NCI-H748 treated with DMSO at 0.1 percent for 48 hours (cell line): ENCODE results near the gene MIOX.
A peak's percentile ranks its signal among the peaks of the same experiment; 100 is the strongest.
"Not testable (repeated sequence)": the region's sequence is repeated elsewhere in the genome, so short reads cannot be mapped to it uniquely, and the experiment has no call there.

Experiments
- DNase-seq: peaks from one replicate; lab custom pipeline; 2025; lab: John Stamatoyannopoulos, UW

The MIOX gene

DNA sequence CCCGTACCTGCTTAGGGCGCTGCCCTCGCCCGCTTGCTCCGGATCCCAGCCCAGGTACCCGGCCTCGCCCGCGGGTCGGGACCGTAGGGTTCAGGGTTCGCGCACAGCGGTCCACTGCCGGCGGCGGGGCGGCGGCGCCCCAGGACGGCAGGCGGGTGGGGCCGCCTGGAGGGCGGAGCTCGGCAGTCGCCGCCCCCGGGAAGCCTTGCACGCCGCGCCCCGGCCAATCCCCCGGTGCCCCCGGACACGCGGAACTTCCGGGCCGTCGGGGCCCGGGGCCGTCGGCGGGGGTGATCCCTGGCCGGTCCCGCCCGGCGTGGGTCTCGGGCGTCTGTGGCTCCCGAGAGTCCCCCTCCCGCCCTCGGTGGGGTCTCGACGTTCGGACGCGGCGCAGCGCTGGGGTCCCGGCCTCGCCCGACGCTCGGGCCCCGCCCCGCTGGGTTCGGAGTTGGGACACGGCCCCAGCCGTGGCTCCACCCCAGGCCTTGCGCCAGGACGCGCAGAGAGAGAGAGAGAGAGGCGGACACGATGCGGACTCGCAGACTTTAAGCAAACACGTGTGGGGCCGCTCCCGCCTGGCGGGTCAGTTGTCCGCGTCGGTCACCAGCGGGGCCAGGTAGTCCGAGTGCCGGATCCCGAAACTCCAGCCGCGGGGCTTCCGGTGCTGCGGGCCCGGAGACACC is 43.4 kb downstream of the MIOX start, which contains the start of gene TYMP:
Gene TYMP, minus strand, starts transcription at position 116 of the 683 bp plus-strand sequence. CDS start 303 bp downstream, outside the sequence.
- no peak for DNase-seq

DNA sequence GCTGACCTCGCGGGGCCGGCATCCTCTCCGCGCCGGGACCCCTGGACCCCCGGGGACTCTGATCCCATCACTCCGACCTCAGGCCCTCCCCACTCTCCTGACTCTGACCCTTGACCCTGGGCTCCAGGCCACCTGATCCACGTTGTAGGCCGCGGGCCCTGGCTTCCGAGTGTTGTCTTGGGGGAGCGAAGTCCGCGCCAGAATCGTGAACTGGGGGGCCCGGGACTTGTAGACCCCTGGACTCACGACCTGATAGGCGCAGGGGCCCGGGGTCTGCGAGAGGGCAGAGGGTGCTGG is 43.9 kb downstream of the MIOX start:
- no peak for DNase-seq

DNA sequence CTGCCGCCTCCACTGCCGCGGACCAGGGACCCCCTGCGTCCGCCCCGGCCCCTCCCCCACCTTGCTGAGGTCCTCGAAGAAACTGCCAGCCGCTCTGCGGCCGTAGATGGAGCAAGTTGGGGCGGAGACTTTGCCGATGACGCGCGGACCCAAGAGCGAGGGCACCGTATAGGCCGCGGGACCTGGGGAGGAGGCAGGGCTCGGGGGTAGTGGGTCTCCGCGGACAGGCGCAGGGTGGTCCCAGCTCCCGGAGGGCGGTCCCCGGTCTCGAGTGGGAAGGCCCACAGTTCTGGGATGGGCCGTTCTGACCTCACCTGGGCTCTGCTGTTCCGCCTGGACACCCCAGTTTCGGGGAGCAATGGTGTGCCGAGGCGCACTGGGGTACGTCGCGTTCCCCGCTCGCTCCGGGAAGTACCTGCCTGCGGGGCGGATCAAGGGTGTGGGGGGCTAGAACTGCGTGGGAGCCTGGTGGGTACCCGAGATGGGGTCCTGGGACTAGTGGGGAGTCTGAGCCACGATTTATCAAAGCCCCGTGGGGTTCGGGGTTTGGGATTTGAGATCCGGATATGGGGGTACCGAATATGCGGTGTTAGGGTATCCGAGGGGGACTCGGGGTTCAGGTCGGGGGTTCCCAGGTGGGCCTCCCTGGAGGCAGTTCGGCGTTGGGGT is 44.4 kb downstream of the MIOX start:
- DNase-seq: peak; percentile 59

DNA sequence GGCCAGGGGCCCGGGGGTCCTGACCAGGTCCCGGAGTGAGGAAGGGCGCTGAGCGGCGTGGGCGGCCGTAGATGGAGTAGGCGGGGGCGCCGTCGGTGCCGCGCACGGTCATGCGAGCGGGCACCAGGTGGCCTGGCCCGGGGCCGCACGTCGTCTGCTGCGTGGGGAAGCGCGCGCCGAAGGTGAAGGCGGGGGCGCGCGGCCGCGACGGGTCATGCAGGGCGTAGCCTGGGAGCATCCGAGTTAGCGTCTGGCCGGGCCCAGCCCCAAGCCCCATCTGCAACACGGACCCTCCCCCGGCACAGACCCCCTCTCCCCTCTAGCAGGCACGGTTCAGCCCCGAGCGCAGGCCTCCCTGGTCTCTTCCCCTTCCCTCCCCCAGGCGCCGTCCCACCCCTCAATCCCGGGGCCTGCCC is 44.9 kb downstream of the MIOX start:
- no peak for DNase-seq

DNA sequence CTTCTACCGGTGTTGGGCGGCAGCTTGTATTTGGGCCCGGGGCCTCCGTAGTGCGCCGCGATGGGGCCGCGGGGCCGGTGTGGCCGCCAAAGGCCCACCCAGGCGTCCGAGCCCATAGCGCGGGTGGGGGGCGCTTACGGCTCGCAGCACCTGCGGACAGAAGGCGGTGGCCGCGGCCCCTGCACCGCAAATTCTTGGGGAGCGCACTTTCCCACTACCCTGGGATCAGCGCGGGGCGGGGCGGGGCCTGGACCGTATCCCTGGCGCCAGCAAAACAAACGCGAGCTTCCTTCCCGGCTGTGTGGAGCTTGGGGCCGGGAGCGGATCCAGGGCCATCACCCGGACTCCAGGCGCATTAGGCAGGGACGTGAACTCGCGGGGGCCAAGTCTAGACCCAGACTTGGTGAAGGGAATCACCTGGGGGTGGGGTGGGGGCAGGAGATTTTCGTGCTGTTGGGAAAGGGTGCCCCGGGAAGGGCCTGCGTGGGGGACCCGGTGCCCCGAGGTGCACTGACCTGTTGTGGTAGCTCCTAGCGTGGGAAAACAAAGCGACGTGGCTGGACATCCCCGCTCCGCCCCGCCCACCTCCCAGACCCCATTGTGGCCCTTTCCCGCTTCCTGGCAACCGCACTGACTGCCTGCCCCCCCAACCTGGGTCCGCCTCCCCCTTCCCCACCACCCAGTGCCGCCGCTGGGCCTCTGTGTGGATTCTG is 45.5 kb downstream of the MIOX start:
- DNase-seq: no peak

DNA sequence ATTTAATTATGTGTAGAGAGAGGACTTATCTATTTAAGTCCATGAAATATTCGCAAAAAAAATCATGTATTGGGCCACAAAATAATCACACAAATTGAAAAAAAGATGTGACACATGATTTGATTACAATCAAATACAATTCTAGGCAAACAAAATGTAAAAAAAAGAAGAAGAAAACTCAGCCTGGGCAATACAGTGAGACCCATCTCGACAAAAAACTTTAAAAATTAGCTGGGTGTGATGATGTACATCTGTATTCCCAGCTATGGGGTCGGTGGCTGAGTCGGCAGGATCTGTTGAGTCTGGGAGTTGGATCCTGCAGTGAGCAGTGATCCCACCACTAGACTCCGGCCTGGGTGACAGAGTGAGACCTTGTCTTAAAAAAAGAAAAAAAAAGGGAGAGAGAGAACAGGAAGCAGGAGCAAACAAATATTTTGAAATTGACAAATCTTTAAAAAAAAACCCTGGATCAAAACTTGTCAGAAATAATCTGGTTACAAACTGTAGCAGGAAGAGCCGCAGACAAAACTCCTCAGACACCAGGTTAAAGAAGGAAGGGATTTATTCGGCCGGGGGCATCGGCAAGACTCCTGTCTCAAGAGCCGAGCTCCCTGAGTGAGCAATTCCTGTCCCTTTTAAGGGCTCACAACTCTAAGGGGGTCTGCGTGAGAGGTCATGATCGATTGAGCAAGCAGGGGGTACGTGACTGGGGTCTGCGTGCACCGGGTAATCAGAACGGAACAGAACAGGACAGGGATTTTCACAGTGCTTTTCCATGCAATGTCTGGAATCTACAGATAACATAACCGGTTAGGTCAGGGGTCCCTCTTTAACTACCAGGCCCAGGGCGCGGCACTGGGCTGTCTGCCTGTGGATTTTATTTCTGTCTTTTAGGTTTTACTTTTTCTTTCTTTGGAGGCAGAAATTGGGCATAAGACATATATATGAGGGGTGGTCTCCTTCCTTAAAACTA is 46.5 kb downstream of the MIOX start:
- no peak for DNase-seq

DNA sequence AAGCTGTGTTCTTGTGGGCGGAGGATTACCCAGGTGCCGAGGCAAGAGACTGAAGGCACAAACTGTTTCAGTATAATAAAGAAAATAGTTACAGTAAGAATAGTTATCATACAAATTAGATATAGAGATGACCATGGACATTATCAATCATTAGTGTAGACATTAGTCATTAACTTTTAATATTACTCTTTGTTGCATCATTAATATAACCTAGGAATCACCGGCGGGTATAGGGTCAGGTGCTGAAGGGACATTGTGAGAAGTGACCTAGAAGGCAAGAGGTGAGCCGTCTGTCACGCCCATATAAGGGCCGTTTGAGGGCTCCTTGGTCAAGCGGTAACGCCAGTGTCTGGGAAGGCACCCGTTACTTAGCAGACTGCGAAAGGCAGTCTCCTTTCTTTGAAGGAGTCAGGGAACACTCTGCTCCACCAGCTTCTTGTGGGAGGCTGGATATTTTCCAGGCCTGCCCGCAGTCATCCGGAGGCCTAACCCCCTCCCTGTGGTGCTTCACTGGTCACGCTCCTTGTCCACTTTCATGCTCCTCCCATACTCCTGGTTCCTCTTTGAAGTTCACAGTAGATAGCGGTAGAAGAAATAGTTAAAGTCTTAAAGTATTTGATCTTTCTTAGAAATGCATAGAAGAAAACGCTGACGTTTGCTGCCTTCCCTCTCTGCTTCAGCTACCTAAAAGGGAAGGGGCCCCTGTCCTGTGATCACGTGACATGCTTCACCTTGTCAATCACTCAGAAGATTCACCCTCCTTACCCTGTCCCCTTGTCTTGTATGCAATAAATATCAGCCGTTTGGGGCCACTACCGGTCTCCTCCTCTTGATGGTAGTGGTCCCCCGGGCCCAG is 47.4 kb downstream of the MIOX start:
- not testable (repeated sequence) for DNase-seq

DNA sequence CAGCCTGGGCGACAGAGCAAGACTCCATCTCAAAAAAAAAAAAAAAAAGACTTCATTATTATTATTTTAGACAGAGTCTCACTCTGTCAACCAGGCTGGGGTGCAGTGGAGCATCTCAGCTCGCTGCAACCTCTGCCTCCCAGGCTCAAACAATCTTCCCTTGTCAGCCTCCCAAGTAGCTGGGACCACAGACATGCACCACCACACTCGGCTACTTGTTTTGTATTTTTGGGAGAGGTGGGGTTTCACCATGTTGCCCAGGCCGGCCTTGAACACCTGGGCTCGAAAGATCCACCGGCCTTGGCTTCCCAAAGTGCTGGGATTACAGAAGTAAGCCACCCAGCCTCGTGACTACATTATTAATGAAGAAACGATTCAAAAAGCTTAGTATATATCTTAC is 48.5 kb downstream of the MIOX start:
- DNase-seq: no peak

DNA sequence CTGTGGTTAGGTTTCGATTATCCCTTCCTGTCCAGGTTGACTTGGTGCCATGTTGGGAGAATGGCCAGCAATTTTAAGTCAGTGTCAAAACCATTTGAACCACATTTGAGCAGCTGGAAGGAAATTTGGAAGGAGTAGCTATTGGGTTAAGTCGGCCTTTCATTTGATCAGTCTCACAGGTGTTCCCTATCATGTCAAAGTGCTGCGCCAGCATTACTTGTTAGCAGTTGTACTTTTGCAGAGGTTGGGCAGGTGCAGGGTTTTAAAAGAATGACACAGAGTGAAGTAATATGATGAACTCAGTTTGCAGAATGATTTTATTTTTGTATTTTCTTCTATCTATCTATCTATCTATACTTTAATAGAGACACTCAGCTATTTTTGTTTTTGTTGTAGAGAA is 49.6 kb downstream of the MIOX start:
- no peak for DNase-seq

DNA sequence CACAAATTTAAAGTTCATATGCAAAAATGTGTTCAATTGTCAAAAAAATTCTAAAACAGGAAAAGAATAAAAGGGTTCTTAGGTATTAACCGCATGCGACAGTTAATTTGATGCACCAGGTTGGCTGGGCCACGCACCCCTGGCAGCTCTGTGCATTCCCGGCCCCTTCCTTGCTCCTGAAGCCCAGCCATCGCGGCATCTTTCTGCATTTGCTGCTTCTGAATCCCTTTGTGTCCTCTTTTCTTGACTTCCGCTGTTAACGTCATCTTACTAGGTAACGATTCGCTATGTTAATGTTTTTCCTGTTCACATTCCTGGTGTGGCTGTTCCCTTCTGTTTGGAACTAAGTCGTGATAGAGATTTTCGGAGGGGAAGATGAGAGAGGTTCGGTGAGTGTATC is 51.1 kb downstream of the MIOX start:
- DNase-seq: no peak
